ENCODE results near the gene ADAT1. TPM values are rescaled to one million over a fixed set of nuclear protein-coding genes. Genes with fewer than 3 reads are reported as not detected.

The ADAT1 gene
- total RNA-seq, 1 donor from 2014 or later: 45.3 TPM

Other genes with a start within 250 kb of the ADAT1 start
- gene CFDP1, start 189.8 kb downstream of the ADAT1 start, total RNA-seq: 33.5 and 37.5 TPM in 2 replicates
- 35.6 and 39.9 TPM in 2 replicates for gene TMEM170A, start 158.6 kb downstream of the ADAT1 start, total RNA-seq
- gene CHST6, start 127.8 kb downstream of the ADAT1 start, total RNA-seq: not detected in 2 replicates
- gene CHST5, start 87.2 kb downstream of the ADAT1 start, total RNA-seq: not detected in 2 replicates
- gene TMEM231, start 67.0 kb downstream of the ADAT1 start, total RNA-seq: 2.7 and 3.4 TPM in 2 replicates
- gene GABARAPL2, start 56.9 kb downstream of the ADAT1 start, total RNA-seq: 69.2 and 69.4 TPM in 2 replicates
- 256 and 269 TPM in 2 replicates for gene KARS1, start 24.4 kb upstream of the ADAT1 start, total RNA-seq
- gene TERF2IP, start 24.5 kb upstream of the ADAT1 start, total RNA-seq: 73.6 and 77.6 TPM in 2 replicates
- gene CPHXL2, start 53.7 kb upstream of the ADAT1 start, total RNA-seq: not detected in 2 replicates
- not detected in 2 replicates for gene DUXB, start 78.2 kb upstream of the ADAT1 start, total RNA-seq
- gene CPHXL, start 103.2 kb upstream of the ADAT1 start, total RNA-seq: not detected in 2 replicates

All from activated T-helper 2 cell treated with anti-CD3 and anti-CD28 coated beads, Interferon-gamma antibody, Interleukin-2, Interleukin-4, amounts not matched to agents 10 μg/mL and 5 μg/mL and 100 μg/mL, durations not matched to agents 14 hours and 24 hours and 36 hours (primary cell).